ENCODE data around the gene EZR.

Gene EZR

DNA sequence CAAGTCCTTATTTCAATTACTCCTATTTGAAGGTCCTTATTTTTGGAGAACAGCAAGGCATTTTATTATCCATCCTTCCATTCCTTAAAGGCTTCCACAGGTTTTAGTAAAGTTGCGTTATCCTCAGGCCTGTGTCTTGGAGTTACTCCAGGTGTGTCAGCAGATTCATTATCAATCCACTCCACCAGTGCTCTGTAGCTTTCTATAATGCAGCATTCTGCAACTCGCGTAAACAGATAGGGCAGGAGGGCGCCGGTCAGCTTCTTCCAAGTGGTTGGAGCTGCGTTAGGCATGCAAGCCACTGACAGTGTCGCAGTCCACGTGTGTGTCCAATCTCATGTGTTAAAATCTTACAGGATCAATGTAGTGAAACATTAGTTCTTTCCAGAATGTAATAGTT, 93.5 kb downstream of the EZR start:
- Histone ChIP-seq H3K36me3 (ENCODE audit: control insufficient read depth, insufficient read depth, low read length) (no peaks in the 10 kb centered on the region), H3K9me3 (ENCODE audit: control insufficient read depth, insufficient read depth, low read length) (no peaks in the 10 kb centered on the region), H3K4me3 (ENCODE audit: low read length) (no peak overlapping the region), H3K27me3 (ENCODE audit: control insufficient read depth, insufficient read depth, low read length) (no peaks in the 10 kb centered on the region), H3K27ac (ENCODE audit: low read length) (no peak overlapping the region), H3K4me1 (ENCODE audit: control insufficient read depth, insufficient read depth, low read length) (peaks cover 2% of the 10 kb centered on the region; the same call in 1 of the 2 replicates)
- WGBS (ENCODE audit: insufficient coverage, insufficient read length), result no CpG with 5 or more reads among the region's 8 CpGs
- DNase-seq (ENCODE audit: low read depth, low spot score), result no peak

DNA sequence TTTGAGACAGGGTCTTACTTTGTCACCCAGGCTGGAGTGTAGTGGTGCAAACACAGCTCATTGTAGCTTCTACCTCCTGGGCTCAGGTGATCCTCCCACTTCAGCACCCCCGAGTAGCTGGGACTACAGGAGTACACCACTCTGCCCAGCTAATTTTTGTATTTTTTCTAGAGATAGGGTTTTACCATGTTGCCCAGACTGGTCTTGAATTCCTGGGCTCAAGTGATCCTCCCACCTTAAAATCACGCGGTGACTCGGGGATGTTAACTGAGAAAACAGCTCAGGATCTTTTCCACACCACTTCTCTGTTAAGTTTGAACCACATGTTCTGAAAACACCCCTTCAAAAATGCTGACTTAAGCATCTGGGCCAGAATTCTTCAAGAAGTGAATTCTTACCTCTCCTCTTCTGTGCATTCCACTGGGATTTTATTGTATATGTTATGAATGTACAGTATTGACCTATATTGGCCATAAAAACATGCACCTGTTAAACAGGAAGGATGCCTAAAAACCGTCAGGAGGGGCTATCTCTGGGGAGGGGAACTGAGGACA, 96.9 kb downstream of the EZR start:
- H3K27me3 ChIP-seq (ENCODE audit: control insufficient read depth, insufficient read depth, low read length), result no peaks in the 10 kb centered on the region
- peaks cover 4% of the 10 kb centered on the region for H3K4me1 ChIP-seq (ENCODE audit: control insufficient read depth, insufficient read depth, low read length)
- H3K9me3 ChIP-seq (ENCODE audit: control insufficient read depth, insufficient read depth, low read length), result no peaks in the 10 kb centered on the region
- no peak for DNase-seq (ENCODE audit: low read depth, low spot score)
- H3K27ac ChIP-seq (ENCODE audit: low read length), result no peak overlapping the region
- H3K4me3 ChIP-seq (ENCODE audit: low read length), result no peak overlapping the region
- no peaks in the 10 kb centered on the region for H3K36me3 ChIP-seq (ENCODE audit: control insufficient read depth, insufficient read depth, low read length)
- no CpG with 5 or more reads among the region's 5 CpGs for whole genome bisulfite sequencing (ENCODE audit: insufficient coverage, insufficient read length)

GRCh38 chr6:158718461-158719046, 100.6 kb downstream of the EZR start:
- no CpG with 5 or more reads among the region's 13 CpGs for WGBS (ENCODE audit: insufficient coverage, insufficient read length)
- Histone ChIP-seq H3K4me1 (ENCODE audit: control insufficient read depth, insufficient read depth, low read length) (peaks cover 4% of the 10 kb centered on the region), H3K27me3 (ENCODE audit: control insufficient read depth, insufficient read depth, low read length) (no peaks in the 10 kb centered on the region), H3K36me3 (ENCODE audit: control insufficient read depth, insufficient read depth, low read length) (no peaks in the 10 kb centered on the region), H3K27ac (ENCODE audit: low read length) (no peak overlapping the region), H3K9me3 (ENCODE audit: control insufficient read depth, insufficient read depth, low read length) (no peaks in the 10 kb centered on the region), H3K4me3 (ENCODE audit: low read length) (no peak overlapping the region)
- peak; percentile 75 for DNase-seq (ENCODE audit: low read depth, low spot score)

DNA sequence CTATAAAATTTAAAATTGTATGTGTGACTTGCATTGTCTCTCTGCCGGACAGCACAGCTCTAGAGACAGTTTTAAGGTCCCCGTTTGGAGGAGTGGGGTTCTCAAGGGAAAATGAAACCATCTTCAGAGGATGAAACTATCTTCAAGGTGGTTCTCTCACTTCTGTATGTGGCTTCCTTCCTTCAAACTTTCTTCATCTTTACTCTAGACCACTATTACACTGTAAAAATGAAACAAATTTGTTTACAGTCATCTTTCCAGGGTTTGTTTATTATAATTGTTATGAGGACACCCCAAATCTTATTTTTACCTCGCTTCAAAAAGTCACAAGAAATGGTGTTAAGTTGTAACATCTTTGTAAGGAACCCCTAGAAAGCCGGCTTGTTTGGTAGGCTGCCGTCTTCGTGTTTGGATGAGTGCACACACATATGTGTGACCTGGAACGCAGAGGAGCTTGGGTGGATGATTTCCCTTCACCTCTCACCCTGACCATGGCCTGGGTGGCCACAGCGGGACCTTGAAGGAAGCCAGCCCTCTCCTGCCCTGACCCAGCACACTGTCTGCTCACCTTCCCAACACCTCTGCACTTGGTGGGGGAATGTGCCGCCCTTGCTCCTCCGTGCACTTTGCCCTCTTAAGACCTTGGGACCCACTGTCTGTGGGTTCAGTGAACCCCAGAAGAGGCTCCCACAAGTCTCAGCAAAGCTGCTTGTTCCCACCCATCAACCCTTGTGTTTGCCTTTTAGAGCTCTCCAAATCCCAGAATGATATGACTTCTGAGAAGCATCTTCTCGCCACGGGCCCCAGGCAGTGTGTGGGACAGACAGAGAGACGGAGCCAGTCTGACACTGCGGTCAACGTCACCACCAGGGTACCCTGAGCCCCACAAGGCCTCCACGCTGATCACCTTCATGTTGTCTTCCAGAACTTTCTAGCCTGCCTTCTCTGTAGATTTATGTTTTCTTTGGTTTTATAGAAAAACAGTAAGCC, 101.5 kb downstream of the EZR start:
- Histone ChIP-seq H3K4me1 (ENCODE audit: control insufficient read depth, insufficient read depth, low read length) (peaks cover 4% of the 10 kb centered on the region), H3K27ac (ENCODE audit: low read length) (no peak overlapping the region), H3K36me3 (ENCODE audit: control insufficient read depth, insufficient read depth, low read length) (no peaks in the 10 kb centered on the region), H3K27me3 (ENCODE audit: control insufficient read depth, insufficient read depth, low read length) (no peaks in the 10 kb centered on the region), H3K9me3 (ENCODE audit: control insufficient read depth, insufficient read depth, low read length) (no peaks in the 10 kb centered on the region), H3K4me3 (ENCODE audit: low read length) (no peak overlapping the region)
- no CpG with 5 or more reads among the region's 16 CpGs for WGBS (ENCODE audit: insufficient coverage, insufficient read length)
- no peak for DNase-seq (ENCODE audit: low read depth, low spot score)
